Measurements from ENCODE around the gene KCNN4.
"Not testable (repeated sequence)": the region's sequence is repeated elsewhere in the genome, so short reads cannot be mapped to it uniquely, and the experiment has no call there.

Gene KCNN4

GRCh38 chr19:43774103-43774939 lies 6.5 kb downstream of the KCNN4 start:
- DNase-seq: no peak

DNA sequence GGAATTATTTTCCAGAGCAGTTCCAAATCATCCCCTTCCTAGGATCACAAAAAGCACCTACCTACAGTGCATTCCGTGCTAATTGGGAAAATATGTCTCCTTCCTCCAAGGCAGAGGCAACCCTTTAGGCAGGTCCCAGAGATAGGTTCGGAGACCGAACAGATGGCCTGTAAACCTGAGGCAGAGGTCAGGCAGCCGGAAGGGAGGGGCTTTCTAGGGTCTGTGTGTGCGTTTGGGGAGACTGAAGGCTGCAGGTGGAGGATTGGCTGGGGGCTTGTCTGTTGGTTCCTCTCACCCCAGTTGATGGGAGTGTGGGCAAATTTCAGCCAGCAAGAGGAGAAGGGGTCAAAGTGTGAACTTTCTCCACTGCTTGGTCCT lies 7.1 kb downstream of the KCNN4 start:
- no peak for DNase-seq

- DNase-seq: no peak
Observed at GRCh38 chr19:43769256-43769655, 11.5 kb downstream of the KCNN4 start.

DNA sequence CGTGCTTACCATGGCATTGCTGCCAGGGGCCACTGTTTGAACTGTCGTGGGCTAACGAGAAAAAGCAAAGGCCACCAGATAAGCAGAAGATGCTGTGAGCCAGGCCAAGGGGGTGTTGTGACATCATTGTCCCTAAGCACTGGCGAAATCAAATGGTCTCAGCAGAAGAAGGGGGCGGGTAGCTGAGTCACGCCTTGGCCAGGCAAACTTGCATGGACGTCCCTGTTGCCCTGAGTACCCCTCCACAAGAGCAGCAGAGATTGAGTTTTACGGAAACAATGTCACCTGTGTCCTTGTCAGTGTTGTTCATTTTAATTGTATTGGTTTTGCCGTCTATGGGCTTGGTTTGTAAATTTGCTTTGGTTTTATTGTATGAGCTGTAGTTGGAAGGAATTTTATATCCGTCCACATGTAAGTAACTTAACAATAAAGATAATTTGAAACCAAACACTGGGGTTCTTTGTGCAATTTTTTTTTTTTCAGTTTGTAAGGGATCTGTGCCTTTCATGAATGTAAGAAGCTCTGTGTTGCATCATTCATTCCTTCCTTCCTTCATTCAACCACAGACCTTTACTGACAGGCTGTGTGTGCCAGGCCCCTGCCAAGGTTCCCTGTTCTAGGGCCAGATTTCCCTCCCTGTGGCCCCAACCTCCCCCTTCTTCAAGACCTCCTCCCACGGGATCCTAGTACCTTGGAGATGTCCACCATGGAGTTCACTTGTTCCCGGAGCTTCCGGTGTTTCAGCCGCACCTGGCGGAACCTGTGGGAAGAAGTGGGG lies 12.3 kb downstream of the KCNN4 start:
- no peak for DNase-seq

DNA sequence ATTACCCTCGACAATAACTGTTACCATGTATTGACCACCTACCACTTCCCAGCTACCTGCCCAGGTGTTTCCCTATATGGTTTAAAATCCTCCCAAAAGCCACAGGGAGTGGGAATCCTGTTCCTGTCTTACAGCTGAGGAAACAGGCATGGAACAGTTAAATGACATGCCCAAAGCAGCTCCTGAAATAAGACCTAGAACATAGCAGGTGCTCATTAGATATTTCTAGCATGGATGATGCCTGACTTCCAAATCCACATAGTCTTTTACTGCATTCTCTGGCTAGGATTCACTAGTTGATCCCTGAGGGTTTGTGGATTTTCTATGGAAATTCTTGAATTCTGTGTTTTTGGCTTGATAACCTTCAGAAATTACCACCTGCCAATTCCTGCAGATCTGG lies 13.0 kb downstream of the KCNN4 start:
- DNase-seq: no peak

DNA sequence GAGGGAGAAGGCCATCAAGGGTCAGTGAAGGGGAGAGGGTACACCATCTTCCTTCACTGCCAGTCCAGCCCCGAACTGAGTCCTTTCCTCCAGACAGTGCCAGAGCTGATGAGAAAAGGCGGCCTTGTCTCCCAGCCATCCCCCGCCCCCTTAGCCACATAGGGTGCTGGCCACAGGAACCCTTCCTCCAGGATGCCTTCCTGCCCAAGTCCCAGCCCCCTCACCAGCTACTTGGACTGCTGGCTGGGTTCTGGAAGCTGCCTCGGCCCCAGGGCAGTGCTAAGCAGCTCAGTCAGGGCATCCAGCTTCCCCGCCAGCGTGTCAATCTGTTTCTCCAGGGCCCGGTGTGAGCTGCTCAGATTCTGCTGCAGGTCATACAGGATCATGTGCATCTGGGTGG lies 13.5 kb downstream of the KCNN4 start:
- DNase-seq: no peak

DNA sequence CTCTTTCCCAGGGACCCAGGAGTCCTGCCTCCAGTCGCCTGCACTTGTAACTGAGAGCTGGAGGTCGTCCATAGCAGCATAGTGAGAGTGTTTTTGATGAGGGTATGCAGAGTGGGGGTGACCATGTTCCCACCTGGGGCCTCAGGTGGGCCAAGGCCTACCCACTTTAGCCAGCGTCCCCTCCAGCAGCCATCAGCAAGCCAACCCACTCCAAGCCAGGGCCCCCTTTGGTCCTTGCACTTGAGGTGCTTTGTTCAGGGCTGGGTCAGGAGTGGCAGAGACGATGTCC lies 14.1 kb downstream of the KCNN4 start:
- DNase-seq: no peak

GRCh38 chr19:43765109-43765876 lies 15.5 kb downstream of the KCNN4 start:
- DNase-seq: peak; percentile 74

DNA sequence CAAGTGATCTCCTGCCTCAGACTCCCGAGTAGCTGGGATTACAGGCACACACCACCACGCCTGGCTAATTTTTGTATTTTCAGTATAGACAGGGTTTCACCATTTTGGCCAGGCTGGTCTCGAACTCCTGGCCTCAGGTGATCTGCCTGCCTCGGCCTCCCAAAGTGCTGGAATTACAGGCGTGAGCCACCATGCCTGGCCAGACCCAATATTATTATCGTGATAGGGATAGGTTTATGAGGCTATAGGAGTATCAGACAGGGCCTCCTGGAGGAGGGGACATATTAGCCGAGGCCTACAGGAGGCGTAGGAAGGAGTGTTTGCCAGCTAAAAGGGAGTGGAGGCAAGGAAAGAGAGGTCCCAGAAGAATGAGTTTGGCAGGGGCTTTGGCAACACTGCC lies 16.1 kb downstream of the KCNN4 start:
- not testable (repeated sequence) for DNase-seq

- no peak for DNase-seq
Observed at GRCh38 chr19:43763473-43763939, 17.3 kb downstream of the KCNN4 start.

DNA sequence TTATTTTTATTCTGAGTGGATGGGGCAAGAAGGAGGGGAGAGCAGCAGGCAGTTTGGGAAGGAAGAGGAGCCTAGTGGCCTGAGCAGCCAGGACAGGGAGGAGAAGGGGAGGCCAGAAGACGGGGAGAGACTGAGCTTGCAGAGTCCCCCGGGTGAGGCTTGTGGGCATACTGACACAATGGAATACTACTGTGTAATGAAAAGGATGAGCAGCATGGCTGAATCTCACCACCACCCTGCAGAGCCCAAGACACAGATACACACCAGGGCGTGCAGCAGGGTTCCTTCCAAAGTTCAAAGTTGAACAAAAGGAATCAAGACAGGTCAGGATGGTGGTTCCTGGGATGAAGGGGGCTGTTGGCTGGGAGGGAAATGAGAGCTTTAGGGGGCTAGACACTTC lies 18.0 kb downstream of the KCNN4 start:
- DNase-seq: no peak

DNA sequence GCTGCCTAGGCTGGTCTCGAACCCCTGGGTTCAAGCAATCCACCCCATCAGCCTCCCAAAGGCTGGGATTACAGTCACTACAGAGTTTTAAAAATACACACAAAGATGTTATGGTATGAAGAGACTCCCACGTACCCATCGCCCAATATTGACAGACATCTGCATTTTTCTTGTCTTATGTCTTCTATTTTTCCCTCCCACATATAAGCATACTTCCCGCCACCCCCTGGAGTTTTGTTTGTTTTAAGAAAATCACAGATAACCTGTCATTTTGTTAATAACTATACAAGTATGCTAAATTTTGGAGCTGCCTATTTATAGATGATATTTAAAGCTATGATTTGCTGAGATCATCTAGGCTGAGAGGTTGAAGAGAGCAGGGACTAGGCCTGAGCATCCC lies 19.8 kb downstream of the KCNN4 start:
- DNase-seq: no peak

GRCh38 chr19:43759515-43759914 lies 21.3 kb downstream of the KCNN4 start:
- DNase-seq: no peak

DNA sequence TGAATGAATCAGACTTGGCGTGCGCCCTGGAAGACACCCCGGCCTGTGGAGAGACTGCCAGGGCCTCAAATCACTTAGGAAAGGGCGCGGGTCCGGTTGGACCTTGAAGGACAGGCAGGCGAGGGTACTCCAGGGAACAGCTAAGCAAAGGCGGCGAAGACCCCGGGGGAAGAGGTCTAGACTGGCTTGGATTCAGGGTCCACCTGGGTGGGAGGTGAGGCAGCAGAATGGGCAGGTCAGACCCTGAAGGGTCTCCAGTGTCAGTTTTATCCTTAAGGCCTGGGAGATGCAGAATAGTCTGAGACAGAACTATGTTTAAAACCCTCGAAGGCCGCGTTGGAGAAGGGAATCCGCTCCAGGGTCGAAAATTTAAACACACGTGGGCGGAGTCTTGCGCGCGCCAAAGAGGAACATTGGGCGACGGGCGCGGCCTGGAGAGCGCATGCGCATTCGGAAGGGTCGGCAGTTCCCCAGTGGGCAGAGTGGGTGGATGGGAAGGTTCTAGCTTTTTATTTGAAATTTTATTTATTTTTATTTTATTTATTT lies 25.4 kb downstream of the KCNN4 start:
- peak; percentile 75 for DNase-seq

GRCh38 chr19:43754503-43755255 lies 26.1 kb downstream of the KCNN4 start, which contains the start of gene SMG9:
Gene SMG9 (minus strand): TSS chr19:43754962. CDS start chr19:43750741, 4,221 bp downstream.
- DNase-seq: peak; percentile 98

GRCh38 chr19:43754253-43754502 lies 26.6 kb downstream of the KCNN4 start:
- no peak for DNase-seq

DNA sequence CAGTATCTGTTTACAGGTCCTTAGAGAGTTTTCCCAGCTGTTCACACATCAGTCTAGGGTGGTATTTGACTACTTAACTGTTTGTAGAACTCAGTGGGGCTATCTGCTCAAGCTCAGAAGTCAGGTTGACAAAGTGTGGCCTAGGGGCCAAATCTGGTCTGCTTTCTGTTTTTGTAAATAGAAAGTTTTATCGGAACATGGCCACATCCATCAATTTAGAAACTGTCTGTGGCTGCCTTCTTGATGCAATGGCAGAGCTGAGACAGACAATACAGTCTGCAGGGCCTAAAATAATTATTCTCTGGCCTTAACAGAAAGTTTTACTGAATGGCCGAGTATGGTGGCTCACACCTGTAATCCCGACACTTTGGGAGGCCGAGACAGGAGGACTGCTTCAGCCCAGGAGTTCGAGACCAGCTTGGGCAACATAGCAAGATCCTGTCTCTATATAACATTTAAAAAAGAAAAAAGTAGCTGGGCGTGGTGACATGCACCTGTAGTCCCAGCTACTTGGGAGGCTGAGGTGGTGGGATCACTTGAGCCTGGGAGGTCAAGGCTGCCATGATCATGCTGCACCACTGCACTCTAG lies 28.4 kb downstream of the KCNN4 start:
- DNase-seq: no peak

- no peak for DNase-seq
Observed at GRCh38 chr19:43751466-43752220, 29.1 kb downstream of the KCNN4 start.

DNA sequence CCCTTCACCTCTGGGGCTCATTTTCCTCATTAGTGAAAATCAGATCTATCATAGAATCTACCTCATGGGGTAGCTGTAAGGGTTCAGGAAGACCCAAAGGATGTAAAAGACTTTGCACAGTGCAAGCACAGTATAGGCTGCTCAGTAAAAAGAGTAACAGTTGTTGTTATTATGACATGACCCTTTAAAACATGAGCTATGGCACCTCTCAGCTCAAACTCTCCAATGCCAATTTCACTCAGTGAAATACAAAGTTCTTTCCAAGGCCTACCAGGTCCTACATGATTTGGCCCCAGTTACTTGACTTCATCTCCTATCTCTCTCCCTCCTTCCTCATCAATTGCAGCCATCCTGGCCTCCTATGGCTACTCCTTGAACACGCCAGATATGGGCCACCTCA lies 30.9 kb downstream of the KCNN4 start:
- DNase-seq: no peak

DNA sequence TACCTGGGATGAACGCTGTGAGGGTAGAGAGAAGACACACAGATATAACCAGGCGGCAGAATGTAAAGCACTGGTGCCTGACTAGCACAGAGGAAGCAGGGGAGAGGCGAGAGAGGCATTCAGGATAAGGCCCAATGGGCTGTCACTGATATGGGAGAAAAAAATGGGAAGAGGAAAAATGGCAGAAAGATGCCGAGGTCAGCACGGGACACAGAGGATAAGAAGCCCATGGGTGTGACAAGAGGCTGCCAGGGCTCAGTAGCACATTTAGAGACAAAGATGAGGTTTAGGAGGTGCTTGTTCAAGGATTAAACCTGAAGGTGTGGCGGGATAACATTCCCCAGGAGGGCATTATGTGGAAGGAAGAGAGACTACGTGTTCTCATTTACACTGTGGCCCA lies 31.6 kb downstream of the KCNN4 start:
- no peak for DNase-seq

GRCh38 chr19:43748685-43749084 lies 32.1 kb downstream of the KCNN4 start:
- no peak for DNase-seq

- no peak for DNase-seq
Observed at GRCh38 chr19:43748205-43748594, 32.6 kb downstream of the KCNN4 start.

Data from activated naive CD4-positive, alpha-beta T cell treated with anti-CD3 and anti-CD28 coated beads, Interleukin-2, amount 50 U/mL, for 16 hours (primary cell).